Measurements from ENCODE around the gene TRIM60.

DNA sequence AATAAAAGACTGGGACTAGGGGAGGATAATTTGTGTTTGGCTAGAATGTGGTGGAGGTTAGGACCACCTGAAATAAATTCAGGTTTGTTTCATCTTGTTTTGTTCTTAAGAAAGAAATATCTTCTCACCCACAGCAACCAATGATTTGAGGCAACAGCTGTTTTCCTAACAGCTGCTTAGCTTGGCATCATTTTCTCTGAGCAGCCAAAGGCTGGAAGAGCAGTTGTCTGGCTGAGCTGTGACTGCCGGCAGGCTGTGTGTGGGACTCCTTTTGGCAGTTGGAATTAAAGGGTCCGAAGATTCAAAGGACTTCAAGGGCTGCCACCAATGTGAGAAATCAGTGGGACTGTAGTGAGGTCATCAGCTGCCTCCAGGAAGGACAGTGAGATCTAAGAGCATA, 26.9 kb downstream of the TRIM60 start:
- TF ChIP-seq TAF1 (IDR thresholded peaks at IDR 0.05; ENCODE audit: borderline replicate concordance, insufficient read depth, low read length) = no peak
- TF ChIP-seq, protein P1, sequence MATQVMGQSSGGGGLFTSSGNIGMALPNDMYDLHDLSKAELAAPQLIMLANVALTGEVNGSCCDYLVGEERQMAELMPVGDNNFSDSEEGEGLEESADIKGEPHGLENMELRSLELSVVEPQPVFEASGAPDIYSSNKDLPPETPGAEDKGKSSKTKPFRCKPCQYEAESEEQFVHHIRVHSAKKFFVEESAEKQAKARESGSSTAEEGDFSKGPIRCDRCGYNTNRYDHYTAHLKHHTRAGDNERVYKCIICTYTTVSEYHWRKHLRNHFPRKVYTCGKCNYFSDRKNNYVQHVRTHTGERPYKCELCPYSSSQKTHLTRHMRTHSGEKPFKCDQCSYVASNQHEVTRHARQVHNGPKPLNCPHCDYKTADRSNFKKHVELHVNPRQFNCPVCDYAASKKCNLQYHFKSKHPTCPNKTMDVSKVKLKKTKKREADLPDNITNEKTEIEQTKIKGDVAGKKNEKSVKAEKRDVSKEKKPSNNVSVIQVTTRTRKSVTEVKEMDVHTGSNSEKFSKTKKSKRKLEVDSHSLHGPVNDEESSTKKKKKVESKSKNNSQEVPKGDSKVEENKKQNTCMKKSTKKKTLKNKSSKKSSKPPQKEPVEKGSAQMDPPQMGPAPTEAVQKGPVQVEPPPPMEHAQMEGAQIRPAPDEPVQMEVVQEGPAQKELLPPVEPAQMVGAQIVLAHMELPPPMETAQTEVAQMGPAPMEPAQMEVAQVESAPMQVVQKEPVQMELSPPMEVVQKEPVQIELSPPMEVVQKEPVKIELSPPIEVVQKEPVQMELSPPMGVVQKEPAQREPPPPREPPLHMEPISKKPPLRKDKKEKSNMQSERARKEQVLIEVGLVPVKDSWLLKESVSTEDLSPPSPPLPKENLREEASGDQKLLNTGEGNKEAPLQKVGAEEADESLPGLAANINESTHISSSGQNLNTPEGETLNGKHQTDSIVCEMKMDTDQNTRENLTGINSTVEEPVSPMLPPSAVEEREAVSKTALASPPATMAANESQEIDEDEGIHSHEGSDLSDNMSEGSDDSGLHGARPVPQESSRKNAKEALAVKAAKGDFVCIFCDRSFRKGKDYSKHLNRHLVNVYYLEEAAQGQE (IDR thresholded peaks at IDR 0.05; ENCODE audit: insufficient read depth in 1 of 2, low read depth in 2 of 2, low read length in 2 of 2) = no peak

All from PFSK-1 (cell line).